ENCODE measurements around the gene GPC5. TPM values are rescaled to one million over a fixed set of nuclear protein-coding genes. Genes with fewer than 3 reads are reported as not detected.

Gene GPC5
- total and polyA plus RNA-seq, 9 of the 15 experiments (the other 6 are each of a cell fraction or from before 2014, with no cell fraction given), result 0.18 to 0.27 TPM; not detected in 7

GRCh38 chr13:91544723-91545122 lies 146.3 kb downstream of the GPC5 start:
- no peak overlapping the region for H3K27ac ChIP-seq (ENCODE audit: extremely low read depth, low read depth, low read length)
- peaks cover 0 to 2% of the 10 kb centered on the region in 2 experiments; a peak in 1 of 5 replicates for H3K4me1 ChIP-seq (replicated peaks in 1 of 2; ENCODE audit: control insufficient read depth in 2 of 2, insufficient read depth in 2 of 2, low read length in 2 of 2)
- in situ Hi-C loops (cut with MboI), result no loop called here
- no peak overlapping the region for H3K4me2 ChIP-seq (ENCODE audit: insufficient read depth, low read length)
- no peaks in the 10 kb centered on the region for H3K27me3 ChIP-seq (ENCODE audit: control insufficient read depth in 2 of 2, insufficient read depth in 2 of 2, low read length in 2 of 2)
- BruUV-seq (replicated peaks), result no TSS peak
- POLR2A ChIA-PET, result interaction anchor here (0.5 to 1.2 kb wide), 2 partner anchors 14 to 23 kb away, joined by 3 read pairs; no protein-coding TSS in a partner anchor
- WGBS (ENCODE audit: insufficient coverage, low coverage, missing lambda C conversion rate), result 8% methylated on average over 3 of the region's 3 CpGs
- H3K9me1 ChIP-seq (ENCODE audit: control insufficient read depth, insufficient read depth, low read length), result no peaks in the 10 kb centered on the region
- ATAC-seq (peak; percentile 37), FAIRE-seq (no peak), DNase-seq (ENCODE audit: extremely low read depth in 1 of 4, low spot score in 3 of 4) (peak in 2 of 4 experiments; percentile 41 to 60)
- H3K36me3 ChIP-seq (ENCODE audit: control insufficient read depth, insufficient read depth, low read length), result no peaks in the 10 kb centered on the region
- H3K79me2 ChIP-seq (ENCODE audit: control insufficient read depth, insufficient read depth, low read length), result no peaks in the 10 kb centered on the region
- H3K4me3 ChIP-seq, result no peak overlapping the region
- no peak overlapping the region for H3K9ac ChIP-seq (ENCODE audit: insufficient read depth in 1 of 2, low read depth in 2 of 2, low read length in 2 of 2)
- peaks cover 5% of the 10 kb centered on the region; the same call in 1 of the 2 replicates for H3K9me3 ChIP-seq (replicated peaks; ENCODE audit: control insufficient read depth, insufficient read depth, low read depth, low read length)
- H2AFZ ChIP-seq (ENCODE audit: low read depth, low read length), result peak overlapping the region; percentile 33
- CTCF ChIA-PET (ENCODE audit: low intra/inter-chr PET ratio), result no interaction called here
- intact Hi-C loops (cut with micrococcal nuclease), result no loop called here
- no peaks in the 10 kb centered on the region for H4K20me1 ChIP-seq (replicated peaks; ENCODE audit: control insufficient read depth, insufficient read depth, low read length)
- no peak for TF ChIP-seq ZNF583 (CRISPR knock-in tag; IDR thresholded peaks at IDR 0.05)
- TF ChIP-seq ZNF165 (CRISPR knock-in tag; IDR thresholded peaks at IDR 0.05; ENCODE audit: borderline replicate concordance), result no peak
- no peak for TF ChIP-seq MTA3 (IDR thresholded peaks at IDR 0.05; ENCODE audit: borderline replicate concordance)
- TF ChIP-seq BCOR (IDR thresholded peaks at IDR 0.05), result no peak
- no peak for TF ChIP-seq MAZ (CRISPR knock-in tag; conservative IDR thresholded peaks at IDR 0.05 in 1 of 2, IDR thresholded peaks at IDR 0.05 in 1 of 2)
- TF ChIP-seq GTF2F1 (IDR thresholded peaks at IDR 0.05; ENCODE audit: low read depth, low read length), result no peak
- TF ChIP-seq ZNF133 (CRISPR knock-in tag; IDR thresholded peaks at IDR 0.05), result no peak
- TF ChIP-seq MCM5 (IDR thresholded peaks at IDR 0.05; ENCODE audit: low read depth), result no peak
- no peak for TF ChIP-seq BACH1 (tag; IDR thresholded peaks at IDR 0.05)
- TF ChIP-seq, protein P1, sequence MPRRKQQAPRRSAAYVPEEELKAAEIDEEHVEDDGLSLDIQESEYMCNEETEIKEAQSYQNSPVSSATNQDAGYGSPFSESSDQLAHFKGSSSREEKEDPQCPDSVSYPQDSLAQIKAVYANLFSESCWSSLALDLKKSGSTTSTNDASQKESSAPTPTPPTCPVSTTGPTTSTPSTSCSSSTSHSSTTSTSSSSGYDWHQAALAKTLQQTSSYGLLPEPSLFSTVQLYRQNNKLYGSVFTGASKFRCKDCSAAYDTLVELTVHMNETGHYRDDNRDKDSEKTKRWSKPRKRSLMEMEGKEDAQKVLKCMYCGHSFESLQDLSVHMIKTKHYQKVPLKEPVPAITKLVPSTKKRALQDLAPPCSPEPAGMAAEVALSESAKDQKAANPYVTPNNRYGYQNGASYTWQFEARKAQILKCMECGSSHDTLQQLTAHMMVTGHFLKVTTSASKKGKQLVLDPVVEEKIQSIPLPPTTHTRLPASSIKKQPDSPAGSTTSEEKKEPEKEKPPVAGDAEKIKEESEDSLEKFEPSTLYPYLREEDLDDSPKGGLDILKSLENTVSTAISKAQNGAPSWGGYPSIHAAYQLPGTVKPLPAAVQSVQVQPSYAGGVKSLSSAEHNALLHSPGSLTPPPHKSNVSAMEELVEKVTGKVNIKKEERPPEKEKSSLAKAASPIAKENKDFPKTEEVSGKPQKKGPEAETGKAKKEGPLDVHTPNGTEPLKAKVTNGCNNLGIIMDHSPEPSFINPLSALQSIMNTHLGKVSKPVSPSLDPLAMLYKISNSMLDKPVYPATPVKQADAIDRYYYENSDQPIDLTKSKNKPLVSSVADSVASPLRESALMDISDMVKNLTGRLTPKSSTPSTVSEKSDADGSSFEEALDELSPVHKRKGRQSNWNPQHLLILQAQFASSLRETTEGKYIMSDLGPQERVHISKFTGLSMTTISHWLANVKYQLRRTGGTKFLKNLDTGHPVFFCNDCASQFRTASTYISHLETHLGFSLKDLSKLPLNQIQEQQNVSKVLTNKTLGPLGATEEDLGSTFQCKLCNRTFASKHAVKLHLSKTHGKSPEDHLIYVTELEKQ (CRISPR knock-in tag; IDR thresholded peaks at IDR 0.05), result no peak
- 0 out of 3 replicates have a peak, but pooled peaks of 1 of the 2 experiments have one; percentile 47 for TF ChIP-seq CBX3 (IDR thresholded peaks at IDR 0.05; ENCODE audit: borderline replicate concordance in 1 of 2, low read length in 2 of 2)
- no peak for TF ChIP-seq RNF2 (IDR thresholded peaks at IDR 0.05)
- TF ChIP-seq GTF2E2 (tag; IDR thresholded peaks at IDR 0.05), result no peak
- no peak for TF ChIP-seq ZNF785 (CRISPR knock-in tag; IDR thresholded peaks at IDR 0.05)
- TF ChIP-seq JUND (IDR thresholded peaks at IDR 0.05; ENCODE audit: borderline replicate concordance, low read depth, low read length), result no peak
- TF ChIP-seq JUND (tag; IDR thresholded peaks at IDR 0.05; ENCODE audit: borderline replicate concordance, low read depth, low read length), result no peak
- TF ChIP-seq ZNF354B (CRISPR knock-in tag; IDR thresholded peaks at IDR 0.05), result no peak
- TF ChIP-seq TCF3 (CRISPR knock-in tag; IDR thresholded peaks at IDR 0.05), result no peak
- no peak for TF ChIP-seq SMC3 (conservative IDR thresholded peaks at IDR 0.05; ENCODE audit: insufficient read depth, low read depth, low read length)
- 0 out of 4 replicates have a peak, but pooled peaks of 1 of the 2 experiments have one; percentile 5 for TF ChIP-seq SIX5 (IDR thresholded peaks at IDR 0.05; ENCODE audit: borderline replicate concordance in 1 of 2, insufficient read depth in 1 of 2, low read depth in 1 of 2, low read length in 2 of 2)
- TF ChIP-seq BMI1 (IDR thresholded peaks at IDR 0.05; ENCODE audit: low read length), result no peak
- no peak for TF ChIP-seq ZNF408 (CRISPR knock-in tag; IDR thresholded peaks at IDR 0.05; ENCODE audit: low read depth)
